HS-5 (cell line): ENCODE measurements around the gene RYR1.

Source experiments
- DNase-seq: peaks from one replicate; pipeline ENCODE4 v3.0.0-alpha.2; 2012; ENCODE audit warnings: low read depth

Gene RYR1

GRCh38 chr19:38433268-38433733 lies at the start of gene RYR1:
RYR1 (plus strand) TSS chr19:38433691; CDS start chr19:38433830, 139 bp downstream.
- no peak for DNase-seq

GRCh38 chr19:38383743-38384142 lies 49.7 kb upstream of the RYR1 start:
- no peak for DNase-seq

GRCh38 chr19:38384209-38385027 lies 49.1 kb upstream of the RYR1 start:
- DNase-seq: no peak

DNA sequence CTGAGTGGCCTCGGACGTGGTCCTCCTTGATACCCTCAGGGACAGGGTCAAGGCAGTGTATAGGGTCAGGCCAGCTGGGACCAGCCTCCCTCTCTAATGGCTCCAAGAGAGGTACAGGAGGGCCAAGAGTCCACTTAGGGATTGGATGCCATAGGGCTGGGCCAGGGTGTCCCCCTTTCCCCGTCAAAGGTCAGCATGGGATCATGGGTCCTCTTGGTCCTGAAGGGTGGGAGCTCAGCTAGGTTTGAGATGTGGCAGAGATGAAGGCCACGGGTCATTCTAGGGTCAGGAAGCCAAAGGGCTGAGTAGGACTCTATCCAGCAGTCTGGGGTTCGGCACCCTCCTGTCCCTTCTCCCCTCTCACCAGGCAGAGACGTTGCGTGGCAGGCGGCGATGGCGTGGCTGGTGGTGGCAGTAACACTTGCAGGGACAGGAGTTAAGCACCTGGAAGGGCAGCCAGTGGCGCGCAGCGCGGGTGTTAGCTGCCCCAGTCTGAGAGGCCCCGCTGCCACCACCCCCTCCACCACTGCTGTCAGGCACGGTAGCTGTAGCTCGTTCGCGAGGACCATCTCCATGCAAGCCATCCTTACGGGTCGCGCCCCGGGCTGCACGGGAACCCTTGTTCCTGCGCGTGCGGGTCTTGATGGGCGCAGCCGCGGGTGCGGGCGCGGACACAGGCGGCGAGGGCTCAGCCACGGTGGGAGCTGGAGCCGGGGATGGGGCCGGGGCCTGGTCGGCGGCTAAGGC lies 48.3 kb upstream of the RYR1 start:
- DNase-seq: no peak

DNA sequence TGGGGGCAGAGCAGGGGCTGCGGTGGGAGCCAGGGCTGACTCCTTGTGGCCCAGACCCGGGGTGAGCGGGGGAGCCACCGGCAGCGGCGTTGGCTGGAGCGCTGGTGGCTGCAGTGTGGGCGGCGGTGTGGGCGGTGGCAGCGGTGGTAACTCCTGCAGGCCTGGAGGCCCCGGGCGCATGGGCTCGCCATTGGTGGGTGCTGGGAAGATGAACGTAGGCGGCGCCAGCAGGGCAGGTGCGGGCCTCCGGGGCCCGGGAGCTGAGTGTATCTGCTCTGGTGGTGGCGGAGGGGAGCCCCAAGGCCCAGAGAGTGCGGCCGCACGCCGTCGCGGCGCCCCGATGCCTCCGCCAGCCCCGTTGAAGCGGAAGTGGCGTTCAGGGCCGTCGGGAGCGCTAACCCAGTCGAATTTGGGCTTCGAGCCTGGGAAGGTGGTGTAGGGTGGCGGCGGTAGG lies 47.7 kb upstream of the RYR1 start:
- DNase-seq: no peak

- DNase-seq: no peak
These were observed 47.1 kb upstream of the RYR1 start for GRCh38 chr19:38386300-38386970.

- no peak for DNase-seq
These were observed 46.4 kb upstream of the RYR1 start for GRCh38 chr19:38386971-38387549.

GRCh38 chr19:38387550-38388348 lies 45.7 kb upstream of the RYR1 start, which contains the start of gene GGN:
GGN (minus strand) TSS chr19:38388034; CDS start chr19:38387261, 773 bp downstream.
- peak; percentile 49 for DNase-seq

- DNase-seq: no peak
These were observed 45.0 kb upstream of the RYR1 start, which contains the start of gene SPRED3 for GRCh38 chr19:38388349-38389100. SPRED3 (plus strand) TSS chr19:38388697; CDS start chr19:38390303, 1,606 bp downstream.

DNA sequence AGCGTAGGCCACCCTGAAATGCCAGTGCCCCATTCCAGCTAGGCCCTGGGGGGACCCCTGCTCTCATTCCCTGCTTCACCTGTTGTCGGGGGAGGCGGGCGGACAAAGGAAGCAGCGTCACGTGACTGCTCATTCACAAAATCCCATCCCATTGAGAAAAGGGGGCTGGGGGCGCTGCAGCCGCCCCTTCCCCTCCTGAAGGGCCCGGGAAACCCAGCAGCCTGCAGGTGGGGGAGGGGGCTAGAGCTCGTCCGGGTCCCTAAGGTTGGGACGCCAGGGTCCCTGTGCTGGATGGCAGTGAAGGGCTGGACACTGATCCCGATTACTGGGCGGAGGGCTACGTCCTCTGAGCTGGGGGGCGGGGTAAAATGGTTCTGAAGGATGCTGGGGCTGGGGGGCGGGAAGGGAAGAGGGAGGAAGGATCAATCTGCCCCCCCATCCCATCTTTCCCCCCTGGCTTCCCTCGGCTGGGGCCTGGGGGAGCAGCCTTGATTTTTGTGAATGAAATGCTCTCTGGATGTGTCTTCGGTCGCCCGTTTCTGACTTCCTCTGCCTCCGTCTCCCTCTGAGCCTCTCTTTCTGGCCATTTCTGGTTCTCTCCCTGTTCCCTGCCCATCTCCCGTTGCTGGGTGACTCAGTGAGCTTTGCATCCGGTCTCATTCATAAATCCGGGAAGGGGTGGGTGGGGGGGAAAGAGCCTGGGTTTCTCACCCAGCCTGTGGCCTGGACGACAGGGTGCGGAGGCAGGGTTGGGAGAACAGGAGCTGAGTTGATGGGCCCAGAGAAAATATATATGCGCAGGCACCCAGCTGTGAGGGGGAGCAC lies 44.2 kb upstream of the RYR1 start:
- DNase-seq: no peak

DNA sequence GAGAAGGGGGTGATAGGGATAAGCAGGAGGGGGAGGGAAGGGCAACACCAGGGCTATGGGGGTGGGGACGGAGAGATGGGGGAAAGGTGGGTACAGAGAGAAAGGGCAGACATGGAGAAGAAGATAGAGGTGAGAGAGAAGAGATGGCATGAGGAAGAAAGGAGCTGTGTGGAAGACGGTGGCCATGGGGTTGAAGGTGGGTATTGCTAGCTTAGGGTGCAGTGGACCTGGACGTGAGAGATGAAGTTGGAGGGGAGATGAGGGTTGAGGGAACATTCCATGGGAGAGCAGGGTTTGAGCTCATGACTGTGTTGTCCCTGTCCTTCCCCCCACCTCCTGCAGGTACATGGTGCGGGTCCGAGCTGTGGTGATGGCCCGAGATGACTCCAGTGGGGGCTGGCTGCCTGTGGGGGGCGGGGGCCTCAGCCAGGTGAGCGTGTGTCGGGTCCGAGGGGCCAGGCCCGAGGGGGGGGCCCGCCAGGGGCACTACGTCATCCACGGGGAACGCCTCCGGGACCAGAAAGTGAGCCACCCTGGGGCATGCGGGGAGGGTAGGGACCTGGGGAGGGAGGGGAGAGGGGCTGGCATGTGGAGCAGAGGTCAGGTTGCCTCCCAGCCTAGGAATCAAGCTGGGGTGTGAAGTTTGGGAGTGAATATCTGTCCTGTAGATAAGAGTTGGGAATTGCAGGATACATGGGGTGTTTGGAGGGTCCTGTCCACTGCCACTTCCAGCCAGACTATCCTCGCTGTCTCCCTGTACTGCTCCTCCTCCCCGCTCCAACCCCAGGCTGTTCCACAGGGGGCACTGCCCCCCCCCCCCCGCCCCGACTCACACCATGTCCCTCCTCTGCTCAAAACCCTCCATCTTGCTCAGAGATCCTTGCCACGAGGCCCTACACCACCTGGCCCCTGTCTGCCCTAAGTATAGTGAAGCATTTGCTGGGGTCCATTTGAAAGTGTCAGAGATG lies 43.2 kb upstream of the RYR1 start:
- DNase-seq: no peak

DNA sequence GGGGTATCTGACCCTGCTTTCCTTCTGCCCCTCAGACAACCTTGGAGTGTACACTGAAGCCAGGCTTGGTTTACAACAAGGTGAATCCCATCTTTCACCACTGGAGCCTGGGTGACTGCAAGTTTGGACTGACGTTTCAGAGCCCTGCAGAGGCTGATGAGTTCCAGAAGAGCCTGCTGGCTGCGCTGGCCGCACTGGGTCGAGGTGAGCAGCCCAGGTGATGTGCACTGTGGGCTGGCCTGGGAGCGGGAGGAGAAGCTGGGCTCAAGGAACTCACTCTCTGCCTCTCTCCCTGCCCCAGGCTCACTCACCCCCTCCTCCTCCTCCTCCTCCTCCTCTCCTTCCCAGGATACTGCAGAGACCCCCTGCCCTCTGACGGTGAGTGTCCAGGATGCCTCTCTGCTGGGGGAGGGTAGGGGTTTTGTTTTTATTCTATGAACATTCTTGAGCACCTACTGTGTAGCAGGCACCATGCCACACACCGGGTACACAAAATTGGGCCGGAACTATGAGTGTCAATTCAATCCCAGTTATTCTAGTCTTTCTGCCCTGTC lies 41.5 kb upstream of the RYR1 start:
- no peak for DNase-seq

DNA sequence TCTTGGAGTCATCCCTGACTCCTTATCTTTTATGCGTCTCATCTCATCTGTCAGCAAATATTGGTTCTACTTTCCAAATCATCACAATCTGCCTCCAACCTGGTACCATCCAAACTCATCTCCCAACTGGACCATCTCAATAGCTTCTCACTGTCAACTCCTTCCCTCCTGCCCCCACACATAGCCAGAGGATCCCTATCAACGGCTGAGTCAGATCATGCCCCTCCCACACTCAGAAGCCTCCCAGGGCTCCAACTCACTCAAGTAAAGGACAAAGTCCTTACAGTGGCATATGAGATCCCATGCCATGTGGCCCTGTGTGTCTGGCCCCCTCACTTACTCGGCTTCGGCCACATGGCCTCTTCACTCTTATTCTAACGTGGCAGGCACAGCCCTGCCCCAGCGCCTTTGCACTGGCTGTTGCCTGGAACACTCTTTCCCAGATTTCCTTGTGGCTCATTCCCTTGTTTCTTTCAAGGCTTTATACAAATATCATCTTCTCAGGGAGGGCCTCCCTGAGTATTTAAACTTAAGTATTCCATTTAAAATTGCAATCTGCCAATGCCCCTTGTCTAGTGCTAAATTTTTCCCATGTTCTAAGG lies 40.7 kb upstream of the RYR1 start:
- no peak for DNase-seq

- DNase-seq: no peak
These were observed 39.0 kb upstream of the RYR1 start for GRCh38 chr19:38394488-38394887.

GRCh38 chr19:38395381-38396114 lies 37.9 kb upstream of the RYR1 start:
- no peak for DNase-seq

- no peak for DNase-seq
These were observed 34.4 kb upstream of the RYR1 start for GRCh38 chr19:38399081-38399480.

- DNase-seq: no peak
These were observed 34.0 kb upstream of the RYR1 start for GRCh38 chr19:38399537-38399936.
